Measurements from ENCODE around the gene WDR81. TPM values are rescaled to one million over a fixed set of nuclear protein-coding genes. Genes with fewer than 3 reads are reported as not detected.

The WDR81 gene
- total and polyA plus RNA-seq, 4 donors = 26.0 to 51.9 (median 33.2) TPM

- peaks cover 0 to 23% (median 8%) of the 10 kb centered on the region in 4 donors for H3K36me3 ChIP-seq (ENCODE audit: control insufficient read depth in 4 of 4, insufficient read depth in 4 of 4, low read length in 4 of 4)
- peaks cover 0 to 20% (median 9%) of the 10 kb centered on the region in 5 donors for H3K4me1 ChIP-seq (ENCODE audit: control insufficient read depth in 5 of 5, insufficient read depth in 5 of 5, low read length in 5 of 5)
- no peaks in the 10 kb centered on the region for H3K27me3 ChIP-seq (ENCODE audit: control insufficient read depth in 3 of 3, insufficient read depth in 3 of 3, low read length in 2 of 3)
- DNase-seq (no peak), ATAC-seq (ENCODE audit: insufficient read depth, low FRiP score) (no peak)
- no peaks in the 10 kb centered on the region for H3K9me3 ChIP-seq (ENCODE audit: control insufficient read depth in 4 of 4, insufficient read depth in 3 of 4, low read length in 3 of 4)
- H3K4me3 ChIP-seq = no peak overlapping the region
- H3K27ac ChIP-seq (ENCODE audit: low read depth in 1 of 2, low read length in 1 of 2) = peak overlapping the region; percentile 77 to 82
- WGBS, 2 donors = 77 to 84% methylated on average over 7 of the region's 7 CpGs
- TF ChIP-seq CTCF (IDR thresholded peaks at IDR 0.05; ENCODE audit: control extremely low read depth, extremely low read depth) = no peak
- peak overlapping the region in 1 of 2 donors; percentile 13 for H3K9ac ChIP-seq (ENCODE audit: insufficient read depth in 1 of 2, low read length in 2 of 2)
These were observed 62.2 kb downstream of the WDR81 start for GRCh38 chr17:1786708-1787107.

DNA sequence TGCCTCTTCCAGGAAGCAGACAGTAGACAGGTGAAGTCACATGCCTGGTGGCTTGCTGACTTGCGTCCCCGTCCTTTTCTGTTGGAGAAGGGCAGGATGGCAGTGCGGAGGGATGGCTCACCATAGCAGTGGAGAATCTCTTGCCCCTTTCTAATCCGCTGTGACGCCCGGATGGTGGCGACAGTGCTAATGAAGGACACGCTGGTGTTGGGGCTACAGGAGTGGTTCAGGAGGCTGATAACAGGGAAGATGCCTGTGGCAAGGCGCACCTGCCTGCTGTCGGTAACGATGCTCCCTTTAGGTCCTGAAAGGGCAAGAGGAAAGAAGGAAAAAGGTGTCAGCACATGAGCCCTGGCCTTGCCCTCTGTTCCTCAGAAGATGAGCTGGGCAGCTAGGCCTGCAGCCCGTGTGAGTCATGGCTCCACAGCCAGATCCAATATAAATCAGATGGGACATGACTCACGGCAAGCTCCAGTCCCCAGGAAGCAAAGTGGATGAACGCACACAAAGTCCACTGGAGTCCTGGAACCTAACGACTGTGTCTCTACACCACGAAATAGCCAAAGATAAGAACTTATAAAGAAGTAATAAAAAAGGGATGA lies 62.9 kb downstream of the WDR81 start:
- TF ChIP-seq CTCF (IDR thresholded peaks at IDR 0.05; ENCODE audit: control extremely low read depth, extremely low read depth) = no peak
- Histone ChIP-seq H3K9ac (ENCODE audit: insufficient read depth in 1 of 2, low read length in 2 of 2) (no peak overlapping the region), H3K4me1 (ENCODE audit: control insufficient read depth in 5 of 5, insufficient read depth in 5 of 5, low read length in 5 of 5) (peaks cover 0 to 20% (median 9%) of the 10 kb centered on the region in 5 donors), H3K9me3 (ENCODE audit: control insufficient read depth in 4 of 4, insufficient read depth in 3 of 4, low read length in 3 of 4) (no peaks in the 10 kb centered on the region), H3K27ac (ENCODE audit: low read depth in 1 of 2, low read length in 1 of 2) (peak overlapping the region; percentile 66 to 77), H3K4me3 (no peak overlapping the region), H3K27me3 (ENCODE audit: control insufficient read depth in 3 of 3, insufficient read depth in 3 of 3, low read length in 2 of 3) (no peaks in the 10 kb centered on the region), H3K36me3 (ENCODE audit: control insufficient read depth in 4 of 4, insufficient read depth in 4 of 4, low read length in 4 of 4) (peaks cover 0 to 18% (median 6%) of the 10 kb centered on the region in 4 donors)
- DNase-seq (no peak), ATAC-seq (ENCODE audit: insufficient read depth, low FRiP score) (no peak)
- WGBS, 2 donors = 77 to 82% methylated on average over 16 of the region's 16 CpGs

Other genes starting within 250 kb of the WDR81 start
- gene MYO1C, start 232.0 kb upstream of the WDR81 start, total RNA-seq = 100 to 1,000 TPM; 101 to 237 TPM
- 10 to 100 TPM; 73.4 to 78.5 TPM for gene MYO1C, start 232.0 kb upstream of the WDR81 start, polyA plus RNA-seq
- 10 to 100 TPM; 46.5 to 76.7 TPM for gene INPP5K, start 208.1 kb upstream of the WDR81 start, total RNA-seq
- gene INPP5K, start 208.1 kb upstream of the WDR81 start, polyA plus RNA-seq = 10 to 100 TPM; 33.6 to 35.5 TPM
- 10 to 100 TPM; 43.9 to 89.7 TPM for gene PITPNA, start 161.9 kb upstream of the WDR81 start, total RNA-seq
- gene PITPNA, start 161.9 kb upstream of the WDR81 start, polyA plus RNA-seq = 10 to 100 TPM; 21.5 to 48.9 TPM
- gene SLC43A2, start 95.9 kb upstream of the WDR81 start, total RNA-seq = 10 to 100 TPM; 47.9 to 89.2 TPM
- 100 to 1,000 TPM in 1 of 2 donors, 10 to 100 TPM in 1; 27.0 to 125 TPM for gene SLC43A2, start 95.9 kb upstream of the WDR81 start, polyA plus RNA-seq
- 10 to 100 TPM; 34.2 to 39.7 TPM for gene SCARF1, start 79.0 kb upstream of the WDR81 start, total RNA-seq
- 10 to 100 TPM; 17.1 to 24.5 TPM for gene SCARF1, start 79.0 kb upstream of the WDR81 start, polyA plus RNA-seq
- gene RILP, start 74.8 kb upstream of the WDR81 start, total RNA-seq = 10 to 100 TPM; 25.0 to 46.3 TPM
- gene RILP, start 74.8 kb upstream of the WDR81 start, polyA plus RNA-seq = 10 to 100 TPM; 23.1 to 39.8 TPM
- 100 to 1,000 TPM; 208 to 277 TPM for gene PRPF8, start 39.8 kb upstream of the WDR81 start, total RNA-seq
- 100 to 1,000 TPM in 1 of 2 donors, 10 to 100 TPM in 1; 97.2 to 114 TPM for gene PRPF8, start 39.8 kb upstream of the WDR81 start, polyA plus RNA-seq
- 10 to 100 TPM; 13.3 to 16.1 TPM for gene TLCD2, start 14.3 kb upstream of the WDR81 start, total RNA-seq
- gene TLCD2, start 14.3 kb upstream of the WDR81 start, polyA plus RNA-seq = 1 to 10 TPM; 4.4 to 6.2 TPM
- gene SERPINF2, start 18.2 kb downstream of the WDR81 start, total RNA-seq = 10 to 100 TPM; 13.7 to 41.1 TPM
- 10 to 100 TPM; 74.9 to 78.9 TPM for gene SERPINF2, start 18.2 kb downstream of the WDR81 start, polyA plus RNA-seq
- gene SERPINF1, start 37.4 kb downstream of the WDR81 start, total RNA-seq = 100 to 1,000 TPM; 126 to 249 TPM
- 100 to 1,000 TPM; 132 to 168 TPM for gene SERPINF1, start 37.4 kb downstream of the WDR81 start, polyA plus RNA-seq
- gene SMYD4, start 105.2 kb downstream of the WDR81 start, total RNA-seq = 10 to 100 TPM; 14.7 to 18.2 TPM
- gene SMYD4, start 105.2 kb downstream of the WDR81 start, polyA plus RNA-seq = 1 to 10 TPM; 7.5 to 7.7 TPM
- 10 to 100 TPM; 44.1 to 82.6 TPM for gene RPA1, start 105.3 kb downstream of the WDR81 start, total RNA-seq
- 10 to 100 TPM; 10.7 to 23.0 TPM for gene RPA1, start 105.3 kb downstream of the WDR81 start, polyA plus RNA-seq

Measured in lung (tissue), 12 donors.